GM18499 (cell line): ENCODE data around the gene SLC25A21.

Experiments used
- ATAC-seq: cut with Tn5 transposase; IDR thresholded peaks from one replicate; pipeline ENCODE4 v1.9.1; 2021; ENCODE audit warnings: moderate number of reproducible peaks; ENCODE audit not compliant: insufficient read depth, unreplicated experiment

Gene SLC25A21

DNA sequence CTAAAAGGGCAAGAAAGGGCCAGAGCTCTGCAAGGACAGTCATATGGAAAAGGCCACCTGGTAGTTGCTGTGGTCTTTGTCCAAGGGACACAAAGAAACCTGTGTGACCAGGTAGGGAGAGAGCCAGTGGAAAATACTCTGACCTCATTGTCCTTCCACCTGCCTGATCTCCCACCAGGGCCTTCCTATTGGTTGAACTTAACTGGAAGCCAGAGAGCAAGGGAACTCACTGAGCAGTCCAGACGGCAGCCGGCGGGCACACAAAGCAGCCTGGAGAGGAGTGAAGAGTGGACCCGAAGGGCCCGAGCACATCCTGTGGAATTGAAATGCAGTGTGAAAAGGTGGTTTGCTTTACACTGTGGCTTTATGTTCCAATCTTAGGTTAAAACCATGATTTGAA lies 120.7 kb downstream of the SLC25A21 start:
- ATAC-seq = no peak

GRCh38 chr14:37051153-37051552 lies 121.3 kb downstream of the SLC25A21 start:
- ATAC-seq = no peak

- no peak for ATAC-seq
Measured at GRCh38 chr14:37048666-37049071, 123.7 kb downstream of the SLC25A21 start.

DNA sequence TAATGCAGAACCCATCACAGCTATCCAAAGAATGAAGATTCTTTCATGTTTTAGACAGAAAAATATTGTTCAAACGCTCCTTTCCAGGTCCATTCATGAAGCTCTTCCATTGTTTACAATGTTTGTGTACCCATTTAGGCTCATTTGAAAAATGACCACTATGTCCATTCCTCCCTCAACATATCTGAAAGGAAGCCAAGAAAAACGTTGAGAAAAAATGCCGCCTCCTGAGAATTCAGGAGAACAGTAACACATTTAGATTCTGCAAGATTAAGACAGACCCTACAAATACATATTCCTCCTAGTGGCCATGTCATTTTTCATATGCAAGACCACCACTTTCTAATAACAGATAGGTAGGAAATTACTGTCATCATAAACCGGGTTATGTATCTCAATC lies 124.4 kb downstream of the SLC25A21 start:
- no peak for ATAC-seq

DNA sequence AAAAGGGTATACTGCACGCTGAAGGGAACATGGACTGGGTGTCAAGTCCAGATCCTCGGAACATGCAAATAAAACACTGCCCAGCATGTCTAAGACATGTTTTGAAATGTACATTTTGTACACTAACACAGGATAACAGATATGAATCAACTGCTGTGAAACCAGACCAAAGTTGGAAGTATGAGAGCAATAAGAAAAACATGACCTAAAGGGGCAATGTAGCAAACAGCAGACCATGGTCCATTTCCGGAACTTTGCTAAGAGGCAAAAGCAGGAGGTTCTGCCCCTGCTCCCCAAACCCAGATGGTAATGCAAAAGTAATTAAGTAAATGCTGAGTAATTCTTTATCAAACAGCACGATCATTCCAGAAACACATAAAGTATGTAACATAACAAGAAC lies 125.2 kb downstream of the SLC25A21 start:
- ATAC-seq = no peak

- no peak for ATAC-seq
Measured at GRCh38 chr14:37046815-37047214, 125.6 kb downstream of the SLC25A21 start.

DNA sequence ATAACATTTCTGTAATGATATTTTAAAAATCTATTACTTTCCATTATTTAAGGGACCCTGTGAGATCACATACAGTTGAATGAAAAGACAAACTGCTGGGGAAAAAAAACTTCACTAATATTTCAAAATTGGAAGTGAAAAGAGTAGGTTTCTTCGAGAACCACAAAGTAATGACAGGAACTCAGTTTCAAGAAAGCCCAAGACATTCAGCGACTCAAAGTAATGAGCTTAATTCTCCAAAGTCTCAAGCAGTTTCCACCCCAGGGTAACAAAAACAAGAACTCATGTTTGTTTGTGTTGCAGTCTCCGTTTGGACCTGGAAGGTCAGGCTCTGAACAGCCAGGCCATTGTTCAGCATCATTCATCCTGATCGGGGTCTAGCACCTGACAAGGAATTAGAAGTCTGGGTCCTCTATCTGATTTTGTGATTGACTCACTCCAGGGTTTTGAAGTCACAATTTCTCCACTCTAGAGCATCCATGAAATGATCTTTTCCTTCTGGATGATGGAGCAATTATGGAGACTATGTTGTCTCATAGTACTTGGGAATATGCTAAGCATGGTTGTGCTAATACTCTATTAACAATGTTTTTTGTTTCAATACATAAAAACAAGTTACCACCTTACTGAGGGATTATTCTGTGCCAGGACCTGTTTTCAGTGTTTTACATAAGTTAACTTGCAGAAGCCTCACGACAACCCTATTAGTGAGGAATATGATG lies 126.9 kb downstream of the SLC25A21 start:
- ATAC-seq = no peak

DNA sequence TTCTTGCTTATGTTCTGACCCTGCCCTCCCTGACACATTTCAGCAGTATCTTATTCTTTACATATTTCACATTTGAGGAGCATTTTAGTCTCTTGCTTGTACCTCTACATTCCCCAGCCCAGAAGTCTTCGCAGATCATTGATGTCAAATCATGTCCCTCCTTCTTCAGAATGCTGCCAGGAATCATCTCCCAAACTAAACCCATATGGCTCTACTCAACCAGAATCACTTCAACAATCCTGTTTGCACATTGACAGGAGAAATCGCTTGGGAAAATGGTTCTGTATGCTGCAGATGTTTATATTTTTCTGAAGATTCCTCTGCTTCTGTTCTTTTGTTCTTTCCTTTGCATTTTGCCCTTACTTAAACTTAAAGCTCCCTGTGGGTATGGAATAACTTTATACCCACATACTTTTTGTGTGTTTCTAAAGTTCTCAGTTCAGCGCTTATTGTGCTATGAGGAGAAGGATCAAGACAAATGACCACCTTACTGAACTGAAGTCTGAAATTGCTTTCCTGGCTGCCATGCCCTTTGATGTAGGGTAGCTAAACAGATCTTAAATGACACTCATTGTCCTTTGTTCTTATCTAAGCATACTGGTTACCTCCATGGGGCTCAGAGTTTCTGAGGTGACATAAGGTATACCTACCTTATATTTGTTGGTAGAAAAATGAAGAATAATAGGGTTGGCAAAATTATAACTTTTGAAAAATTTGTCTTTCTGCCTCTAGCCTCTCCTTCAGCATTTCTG lies 134.6 kb downstream of the SLC25A21 start:
- no peak for ATAC-seq

- no peak for ATAC-seq
Measured at GRCh38 chr14:37036669-37037341, 135.6 kb downstream of the SLC25A21 start.

DNA sequence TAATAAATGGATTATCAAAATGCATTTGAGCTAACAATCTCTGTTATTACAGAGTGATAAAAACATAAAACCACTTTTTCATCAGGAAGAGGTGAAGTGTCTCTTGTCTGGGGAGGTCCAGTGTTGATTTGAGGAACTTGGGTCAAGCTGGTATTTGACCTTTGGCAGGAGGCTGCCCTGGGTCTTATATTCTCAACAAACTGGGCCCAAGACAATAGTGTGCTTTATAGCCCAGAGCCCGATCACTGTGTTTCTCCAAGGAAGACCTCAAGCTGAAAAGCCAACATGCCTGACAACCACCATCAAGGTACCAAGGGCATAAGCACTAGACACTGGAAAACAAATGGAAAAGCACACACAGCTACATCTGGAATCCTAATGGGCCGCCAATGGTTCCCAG lies 137.0 kb downstream of the SLC25A21 start:
- ATAC-seq = no peak

GRCh38 chr14:37034410-37035285 lies 137.8 kb downstream of the SLC25A21 start:
- no peak for ATAC-seq

- no peak for ATAC-seq
Measured at GRCh38 chr14:37032863-37033262, 139.5 kb downstream of the SLC25A21 start.

- ATAC-seq = no peak
Measured at GRCh38 chr14:37027188-37027824, 145.1 kb downstream of the SLC25A21 start.

DNA sequence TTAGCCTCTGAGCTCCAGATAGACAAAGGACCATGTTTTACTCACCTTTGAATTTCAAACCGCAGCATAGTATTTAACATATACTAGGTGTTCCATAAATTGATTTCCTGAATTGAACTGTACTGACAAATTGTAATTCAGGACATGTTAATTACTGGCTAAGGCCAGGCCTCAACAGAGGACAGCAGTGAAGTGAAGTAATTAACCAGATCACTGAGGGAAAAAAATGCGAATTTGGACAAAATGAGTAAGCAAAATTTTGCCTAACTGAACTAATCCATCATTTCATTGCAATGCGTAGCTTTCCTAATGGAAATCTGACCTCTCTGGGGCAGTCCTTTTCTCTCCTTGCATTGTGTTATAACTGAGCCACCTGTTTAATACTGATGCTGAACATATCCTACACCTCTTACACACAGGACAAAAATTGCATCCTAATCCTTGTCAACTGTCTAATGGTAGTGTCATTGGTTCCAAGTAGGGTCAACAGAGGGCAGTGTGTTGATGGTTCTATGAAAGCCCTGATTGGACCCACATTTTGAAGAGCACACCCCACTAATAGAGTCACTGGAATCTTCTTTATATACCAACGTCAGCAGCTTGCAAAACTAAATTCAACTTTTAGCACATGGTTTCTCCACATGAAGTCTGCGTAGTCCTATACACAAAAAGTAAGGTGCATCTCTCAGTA lies 148.4 kb downstream of the SLC25A21 start:
- ATAC-seq = no peak

DNA sequence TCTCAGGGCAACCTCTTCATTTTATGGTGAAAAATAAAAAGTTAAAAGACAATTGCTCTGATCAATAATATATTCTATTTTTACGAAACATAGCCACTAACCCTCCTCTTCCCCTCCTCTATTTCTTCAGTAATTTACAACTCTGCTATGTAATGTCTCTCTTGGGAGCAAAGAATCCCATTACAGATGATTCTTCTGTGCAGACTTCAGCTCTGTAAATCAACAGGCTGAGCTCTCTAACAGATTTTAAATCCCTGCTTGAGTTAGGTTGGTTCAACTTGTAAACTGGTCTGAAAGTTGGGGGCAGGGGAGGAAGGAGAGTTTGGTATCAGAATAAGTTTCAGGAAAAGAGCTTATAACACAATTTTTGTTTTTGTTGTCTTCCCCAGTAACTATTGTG lies 151.0 kb downstream of the SLC25A21 start:
- ATAC-seq = no peak

GRCh38 chr14:37019488-37019887 lies 152.9 kb downstream of the SLC25A21 start:
- no peak for ATAC-seq

GRCh38 chr14:37018571-37019240 lies 153.7 kb downstream of the SLC25A21 start:
- ATAC-seq = no peak

DNA sequence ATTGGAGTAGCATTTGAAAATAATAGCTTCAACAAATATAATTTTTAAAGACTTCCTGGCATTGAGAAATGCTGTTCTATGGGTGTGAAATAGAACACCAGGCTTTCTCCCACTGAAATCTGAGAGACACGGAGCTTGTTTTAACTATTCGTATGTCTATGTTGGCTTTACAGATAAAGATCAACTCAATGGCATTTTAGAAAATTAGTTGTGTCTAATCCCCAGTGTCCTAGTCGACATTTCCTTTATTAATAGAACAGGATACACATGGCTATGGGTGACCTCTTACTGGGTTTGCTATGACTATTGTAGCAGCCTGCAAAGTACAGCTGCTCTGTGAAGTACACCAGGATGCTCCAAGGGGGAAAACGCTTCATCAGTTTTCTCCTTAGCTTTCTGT lies 159.3 kb downstream of the SLC25A21 start:
- no peak for ATAC-seq

GRCh38 chr14:36998686-36999085 lies 173.7 kb downstream of the SLC25A21 start:
- ATAC-seq = no peak
